EH (cell line): Measurements from ENCODE around the gene ACSL3.
A peak's percentile ranks its signal among the peaks of the same experiment; 100 is the strongest.

Source experiments
- DNase-seq: peaks from one replicate; pipeline ENCODE4 v3.0.0-alpha.2; 2015; ENCODE audit warnings: low read depth

The ACSL3 gene

GRCh38 chr2:222942561-222942960 is 81.7 kb downstream of the ACSL3 start:
- no peak for DNase-seq

- DNase-seq, result no peak
Measured at GRCh38 chr2:222942977-222943376, 82.1 kb downstream of the ACSL3 start.

- peak; percentile 61 for DNase-seq
Measured at GRCh38 chr2:222943820-222944219, 83.0 kb downstream of the ACSL3 start.

DNA sequence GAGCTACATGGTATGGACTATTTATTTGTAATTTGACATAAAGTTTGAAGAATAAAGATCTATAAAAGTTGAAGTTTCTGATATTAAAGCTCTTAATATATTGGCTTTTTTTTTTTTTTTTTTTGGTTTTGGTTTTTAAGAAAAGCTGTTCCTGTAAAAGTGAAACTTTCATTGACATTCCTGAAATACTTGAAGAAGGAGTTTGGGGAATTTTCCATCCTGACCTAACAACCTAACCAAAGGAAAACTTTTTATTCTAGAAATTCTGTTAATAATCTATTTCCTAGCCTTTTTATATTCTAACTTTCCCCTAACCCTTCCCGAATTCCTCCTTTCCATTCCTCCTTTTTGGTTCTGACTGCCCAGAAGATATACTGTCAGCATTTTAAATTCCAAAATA is 83.7 kb downstream of the ACSL3 start:
- peak; percentile 45 for DNase-seq

GRCh38 chr2:222944971-222945740 is 84.3 kb downstream of the ACSL3 start:
- DNase-seq, result no peak

DNA sequence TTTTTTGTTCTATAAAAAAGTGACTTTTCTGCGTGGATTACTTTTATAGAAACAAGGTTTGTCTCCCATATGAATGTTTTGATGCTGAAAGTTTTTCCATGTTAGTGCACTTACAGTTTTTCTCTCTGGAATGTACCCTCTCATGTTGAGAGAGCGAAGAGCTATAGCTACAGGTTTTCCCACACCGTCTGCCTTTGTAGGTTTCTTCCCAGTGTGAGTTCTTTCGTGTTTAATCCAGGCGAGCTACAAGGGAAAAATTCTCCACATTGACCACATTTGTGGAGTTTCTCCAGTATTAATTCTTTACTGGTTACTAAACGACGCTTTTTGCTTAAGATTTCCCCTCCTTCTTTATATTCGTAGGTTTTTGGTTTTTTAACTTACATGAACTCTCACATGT is 85.1 kb downstream of the ACSL3 start:
- DNase-seq, result no peak

DNA sequence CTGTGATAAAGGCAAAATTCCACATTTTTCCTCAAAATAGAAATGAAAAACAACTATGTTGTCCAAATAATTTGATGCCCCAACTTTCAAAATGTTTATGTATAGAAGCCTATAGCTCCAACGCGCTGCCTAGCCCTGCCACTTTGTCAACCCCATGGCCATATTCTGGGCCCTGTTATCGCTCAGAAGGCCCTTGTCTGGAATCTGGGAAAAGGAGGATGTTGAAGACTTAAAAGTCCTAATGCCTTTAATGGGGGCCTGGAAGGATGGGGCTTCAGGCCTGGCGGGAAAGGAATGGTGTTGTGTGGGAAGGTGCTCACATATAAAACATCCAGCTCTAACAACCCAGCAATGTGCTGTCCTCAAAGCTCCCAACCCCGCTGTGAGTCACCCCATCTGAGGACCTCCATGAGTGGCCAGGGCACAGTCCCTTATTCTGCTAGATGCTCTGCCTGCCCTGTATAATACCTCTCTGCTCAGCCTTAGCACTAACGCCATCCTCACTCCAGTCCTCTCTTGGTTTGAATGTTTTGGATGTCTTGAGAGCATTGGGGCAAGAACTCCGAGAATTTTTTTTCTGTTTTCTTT is 86.0 kb downstream of the ACSL3 start:
- peak; percentile 65 for DNase-seq

DNA sequence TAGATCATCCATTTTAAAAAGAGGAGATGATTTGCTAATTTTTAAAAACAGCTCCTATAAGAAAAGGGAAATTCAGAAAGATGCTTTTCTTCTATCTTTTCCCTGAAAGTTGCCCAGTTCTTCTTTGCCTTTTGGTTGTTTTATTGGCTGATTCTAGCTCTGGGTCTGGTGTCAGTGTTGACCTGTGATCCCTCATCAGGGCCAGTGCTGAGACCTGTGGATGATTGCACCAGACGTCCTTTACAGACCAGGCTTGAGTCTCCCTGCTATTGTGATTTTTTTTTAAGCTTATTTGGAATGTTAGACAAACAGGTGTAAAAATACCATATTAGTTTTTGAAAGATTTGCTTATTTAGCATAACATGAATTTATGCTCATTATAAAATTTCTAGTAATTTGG is 88.2 kb downstream of the ACSL3 start:
- DNase-seq, result no peak

DNA sequence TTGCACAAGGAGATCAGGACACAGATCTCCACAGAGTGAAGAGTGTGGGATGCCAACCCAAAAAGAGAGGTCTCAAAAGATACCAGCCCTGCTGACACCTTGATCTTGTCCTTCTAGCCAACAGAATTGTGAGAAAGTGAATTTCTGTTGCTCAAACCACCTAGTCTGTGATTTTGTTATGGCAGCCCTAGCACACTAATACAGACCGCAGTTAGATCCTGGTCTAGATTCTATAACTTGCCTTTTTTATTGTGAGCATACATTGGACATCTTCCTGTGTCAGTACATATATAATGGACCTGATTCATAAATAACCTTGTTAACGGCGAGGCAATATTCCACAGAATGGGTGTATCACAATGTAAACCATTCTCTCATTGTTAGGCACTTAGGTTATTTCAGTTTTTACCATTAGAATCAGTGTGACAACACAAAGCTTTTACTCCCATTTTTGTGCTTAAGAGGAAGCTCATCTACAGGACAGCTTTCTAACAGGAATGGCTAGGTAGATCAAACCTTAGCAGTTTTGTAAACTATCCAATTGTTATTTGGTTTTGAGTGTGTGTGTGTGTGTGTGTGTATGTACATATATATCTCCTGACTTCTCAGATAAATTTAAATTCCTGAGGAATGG is 89.0 kb downstream of the ACSL3 start:
- no peak for DNase-seq

DNA sequence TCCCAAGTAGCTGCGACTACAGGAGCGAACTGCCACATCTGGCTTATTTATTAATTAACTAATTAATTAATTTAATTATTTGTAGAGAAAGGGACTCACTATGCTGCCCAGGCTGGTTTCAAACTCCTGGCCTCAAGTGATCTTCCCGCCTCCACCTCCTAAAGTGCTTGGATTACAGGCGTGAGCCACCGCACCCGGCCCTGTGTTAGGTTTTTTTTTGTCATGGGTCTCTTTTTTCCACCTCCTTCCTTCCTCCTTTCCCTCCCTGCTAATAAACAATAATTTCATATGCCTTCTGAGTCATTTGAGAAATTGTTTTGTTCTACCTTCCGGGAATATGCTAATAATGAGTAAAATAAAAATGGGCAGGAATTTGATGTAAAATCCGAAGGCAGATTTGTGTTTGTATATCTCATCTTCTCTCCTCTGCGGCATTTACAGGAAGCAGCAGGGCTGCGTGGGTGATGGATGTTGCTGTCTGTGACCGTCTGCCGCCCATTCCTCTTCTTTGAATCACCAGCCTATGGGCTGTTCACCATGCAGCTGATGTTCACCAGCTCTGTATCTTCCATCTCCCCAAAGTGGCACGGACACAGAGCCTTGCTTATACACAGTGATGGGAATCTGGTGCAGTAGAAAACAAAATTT is 89.9 kb downstream of the ACSL3 start:
- DNase-seq, result peak; percentile 95

DNA sequence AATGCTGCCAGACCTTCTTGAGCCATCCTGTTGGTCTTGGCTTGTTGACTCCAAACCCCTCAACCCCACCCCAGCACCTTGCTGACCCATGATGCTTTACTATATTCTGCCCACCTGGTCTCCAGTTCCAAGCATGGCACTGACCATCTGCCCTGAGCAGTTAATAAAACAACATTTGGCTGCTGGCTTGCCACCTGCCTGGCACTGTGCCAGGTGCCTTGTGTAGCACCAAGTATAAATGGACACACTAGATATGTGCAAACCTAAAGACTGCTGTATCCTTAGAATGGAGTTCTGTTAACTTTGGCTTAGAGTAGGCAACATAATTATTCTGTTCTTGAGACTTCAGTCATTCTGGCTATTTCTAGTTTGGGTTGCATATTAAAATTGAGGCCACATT is 91.4 kb downstream of the ACSL3 start:
- DNase-seq, result no peak

DNA sequence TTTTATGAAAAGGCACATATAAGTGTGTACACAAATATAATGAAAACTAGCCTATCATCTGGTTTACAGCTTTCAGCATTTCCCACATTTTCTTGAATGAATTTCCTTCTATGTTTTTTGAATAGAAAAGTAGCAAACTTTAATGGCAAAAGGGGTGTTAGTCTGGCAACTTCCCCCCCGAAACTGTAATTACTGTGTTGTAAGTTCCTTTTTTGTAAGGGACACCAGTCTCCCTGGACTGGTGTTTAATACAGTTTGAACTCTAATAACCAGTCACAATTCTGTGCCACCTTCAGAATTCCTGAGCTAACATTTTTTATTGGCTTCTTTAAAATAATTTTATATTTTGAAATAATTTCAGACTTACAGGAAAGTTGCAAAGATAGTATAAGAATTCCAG is 94.2 kb downstream of the ACSL3 start:
- DNase-seq, result no peak

- peak; percentile 97 for DNase-seq
Measured at GRCh38 chr2:222959358-222959757, 98.5 kb downstream of the ACSL3 start.

- DNase-seq, result peak; percentile 83
Measured at GRCh38 chr2:222960126-222960525, 99.3 kb downstream of the ACSL3 start.

DNA sequence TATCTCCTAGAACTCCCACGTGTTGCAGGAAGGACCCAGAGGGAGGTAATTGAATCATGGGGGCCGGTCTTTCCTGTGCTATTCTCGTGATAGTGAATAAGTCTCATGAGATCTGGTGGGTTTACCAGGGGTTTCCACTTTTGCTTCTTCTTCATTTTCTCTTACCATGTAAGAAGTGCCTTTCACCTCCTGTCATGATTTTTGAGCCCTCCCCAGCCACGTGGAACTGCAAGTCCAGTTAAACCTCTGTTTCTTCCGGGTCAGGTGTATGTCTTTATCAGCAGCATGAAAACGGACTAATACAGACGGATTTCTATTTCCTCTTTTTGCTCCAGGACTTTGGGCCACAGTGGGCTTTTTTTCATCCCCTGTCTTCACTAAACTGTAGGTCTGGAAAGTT is 102.8 kb downstream of the ACSL3 start:
- DNase-seq, result no peak

DNA sequence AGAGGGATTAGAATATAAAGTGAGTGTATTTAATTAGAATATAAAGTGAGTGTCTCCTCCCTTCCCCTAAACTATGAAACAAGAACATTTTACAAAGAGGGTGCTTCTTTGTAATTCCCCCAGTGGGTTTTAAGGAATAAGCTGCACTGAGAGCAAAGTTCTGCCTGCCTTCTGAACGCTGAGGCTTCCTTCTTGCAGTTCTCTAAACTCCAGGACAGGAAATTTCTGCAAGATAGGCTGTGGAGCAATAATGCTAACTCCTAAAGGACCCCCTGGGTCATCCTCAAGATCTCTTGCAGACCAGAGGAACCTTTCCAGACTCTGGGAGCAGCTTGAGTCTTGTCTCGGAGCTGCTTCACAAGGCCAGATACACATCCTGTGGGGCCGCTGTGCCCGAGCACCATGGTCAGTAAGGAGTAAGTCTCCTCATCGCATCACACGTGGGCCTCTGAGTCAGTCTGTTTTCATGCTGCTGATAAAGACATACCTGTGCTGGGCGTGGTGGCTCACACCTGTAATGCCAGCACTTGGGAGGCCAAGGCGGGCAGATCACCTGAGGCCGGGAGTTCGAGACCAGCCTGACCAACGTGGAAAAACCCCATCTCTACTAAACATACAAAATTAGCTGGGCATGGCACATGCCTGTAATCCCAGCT is 103.7 kb downstream of the ACSL3 start:
- DNase-seq, result no peak

DNA sequence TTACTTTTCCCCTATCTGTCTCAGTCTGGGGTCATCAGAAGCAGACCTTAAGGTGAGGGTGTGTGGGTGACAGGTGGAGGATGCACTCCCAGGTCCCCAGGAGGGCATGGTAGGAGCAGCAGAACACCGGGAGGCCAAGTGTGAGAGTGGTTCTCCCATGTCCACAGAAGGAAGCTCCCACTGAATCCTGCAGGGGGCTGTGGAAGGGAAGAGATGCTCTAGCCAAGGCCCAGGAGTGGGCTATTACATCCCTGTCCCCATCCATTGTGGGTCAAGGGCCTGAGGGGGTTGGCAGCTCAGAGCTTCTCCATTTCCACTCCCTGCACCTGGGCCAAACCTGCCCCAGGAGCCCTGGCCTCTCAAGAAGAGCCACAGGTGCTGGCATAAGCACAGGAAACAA is 104.7 kb downstream of the ACSL3 start:
- DNase-seq, result no peak

DNA sequence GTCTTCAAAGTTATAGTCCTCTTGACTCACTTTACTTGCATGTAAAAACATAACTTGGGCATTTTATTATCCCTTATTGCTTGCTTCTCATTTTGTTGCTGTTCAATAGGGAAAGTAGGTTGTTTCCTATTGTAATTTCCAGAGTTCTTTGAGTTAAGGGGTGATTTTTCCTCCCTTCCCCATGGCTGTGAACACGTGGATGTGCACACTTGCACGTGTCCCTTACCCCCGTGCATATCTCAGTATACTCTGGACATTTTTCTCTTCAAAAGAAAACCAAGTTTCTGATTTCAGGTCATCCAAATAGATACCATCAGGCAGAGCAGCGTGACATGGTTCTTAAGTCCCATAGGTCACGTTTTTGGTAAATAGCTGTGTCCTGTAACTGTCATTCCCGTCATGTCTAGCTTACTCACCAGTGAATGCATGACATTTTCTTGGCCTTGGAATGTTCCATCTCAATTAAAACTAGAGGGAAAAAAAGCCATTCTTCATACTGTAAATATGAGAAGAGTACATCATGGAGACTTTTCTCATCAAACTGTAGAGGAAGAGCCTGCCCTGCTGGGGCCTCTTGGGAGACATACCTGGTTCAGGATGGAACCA is 107.8 kb downstream of the ACSL3 start:
- peak; percentile 25 for DNase-seq

GRCh38 chr2:222969491-222969890 is 108.7 kb downstream of the ACSL3 start:
- peak; percentile 72 for DNase-seq

- no peak for DNase-seq
Measured at GRCh38 chr2:222972420-222972819, 111.6 kb downstream of the ACSL3 start.

GRCh38 chr2:222973237-222973636 is 112.4 kb downstream of the ACSL3 start:
- no peak for DNase-seq

DNA sequence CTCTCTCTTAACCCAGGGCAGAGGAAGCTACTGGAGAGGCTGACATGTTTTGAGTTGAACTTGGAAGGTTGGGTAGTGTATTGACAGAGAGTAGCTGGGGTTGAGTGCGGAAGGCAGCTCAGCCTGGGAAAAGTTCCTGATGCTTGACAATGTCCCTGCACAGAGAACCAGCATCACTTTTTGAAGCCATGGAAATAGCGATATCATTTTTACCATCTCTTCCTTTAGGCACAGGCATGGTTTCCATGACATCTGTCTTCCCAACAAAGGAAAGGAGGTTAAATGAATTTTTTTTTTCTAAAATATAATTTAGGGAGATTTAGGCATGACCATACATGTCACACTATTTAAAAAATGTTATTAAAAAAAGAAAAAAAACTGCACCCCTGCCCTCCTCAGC is 112.9 kb downstream of the ACSL3 start:
- DNase-seq, result no peak
